Upper lobe of left lung (tissue), 4 donors: ENCODE measurements around the gene CXCL11.

ENCODE experiments used
- CTCF ChIP-seq, 6 experiments: fragments of 450-650 bp in 4 of 6; fragments of 200-600 bp in 2 of 6; sonication (generic) in 2 of 6; IDR thresholded peaks; one replicate each; pipeline ENCODE4 v1.5.1; 2016 to 2019; ENCODE audit warnings: antibody characterized with exemption in 6 of 6
- EP300 ChIP-seq, 4 donors: sonication (generic); formaldehyde crosslinking; IDR thresholded peaks; one replicate each; pipeline ENCODE4 v1.5.1; 2017; ENCODE audit warnings: antibody characterized with exemption in 4 of 4, control low read depth in 2 of 4
- POLR2A ChIP-seq, 4 donors: fragments of 450-650 bp; IDR thresholded peaks; one replicate each; pipeline ENCODE4 v1.5.1; 2016 to 2017; ENCODE audit warnings: antibody characterized with exemption in 4 of 4, mild to moderate bottlenecking in 2 of 4
- POLR2AphosphoS5 ChIP-seq, 2 donors: sonication (generic); formaldehyde crosslinking; IDR thresholded peaks; one replicate each; pipeline ENCODE4 v1.5.1; 2017; ENCODE audit warnings: antibody characterized with exemption in 2 of 2

- TF ChIP-seq CTCF (IDR thresholded peaks at IDR 0.05) (no peak), POLR2A (IDR thresholded peaks at IDR 0.05) (no peak), POLR2AphosphoS5 (IDR thresholded peaks at IDR 0.05) (no peak), EP300 (IDR thresholded peaks at IDR 0.05) (no peak)
Measured at GRCh38 chr4:76002176-76002575, 33.7 kb downstream of the CXCL11 start.
